ENCODE results near the gene IFITM5. TPM values are rescaled to one million over a fixed set of nuclear protein-coding genes. Genes with fewer than 3 reads are reported as not detected.

IFITM5 gene
- total and polyA plus RNA-seq, 2 of the 8 experiments (the other 6 are each of a cell fraction or from before 2014, with no cell fraction given), result not detected

DNA sequence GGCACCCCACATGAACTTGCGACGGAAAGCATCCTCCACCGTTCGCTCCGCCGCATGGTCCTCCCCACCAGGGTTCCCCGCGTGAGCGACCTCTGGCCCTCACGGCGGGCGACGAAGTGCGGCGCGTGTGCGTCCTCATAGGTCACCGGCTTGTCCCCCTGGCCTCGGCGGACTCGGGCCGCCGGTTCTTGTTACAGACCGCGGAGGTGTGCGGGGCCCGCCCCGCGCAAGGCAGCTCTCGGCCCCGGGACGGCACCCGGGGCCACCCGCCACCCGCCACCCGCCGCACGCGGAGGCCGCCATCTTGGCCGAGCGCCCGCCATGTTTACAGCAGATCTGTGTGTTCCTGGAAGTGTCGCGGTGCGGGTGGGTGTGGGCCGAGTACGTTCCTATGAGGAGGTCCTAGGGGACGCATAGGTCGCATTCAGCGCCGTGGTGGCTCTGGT lies 4.8 kb upstream of the IFITM5 start:
- Histone ChIP-seq H3K14ac (ENCODE audit: insufficient read length) (no peak overlapping the region), H3K18ac (ENCODE audit: extremely low read depth, low read length) (peak overlapping the region; percentile 94), H3K27ac (ENCODE audit: low read depth, low read length) (no peak overlapping the region), H4K5ac (ENCODE audit: insufficient read length, low read depth, low read length) (peak overlapping the region; percentile 24), H2BK12ac (ENCODE audit: low read depth, low read length) (peak overlapping the region; percentile 98; the same call in 1 of the 2 replicates), H3K9me3 (ENCODE audit: insufficient read depth in 2 of 2, low read depth in 1 of 2, low read length in 1 of 2) (no peaks in the 10 kb centered on the region), H4K91ac (replicated peaks; ENCODE audit: insufficient read length, low read length) (peak overlapping the region; percentile 100), H4K20me1 (replicated peaks in 1 of 2; ENCODE audit: control insufficient read depth in 1 of 2, insufficient read depth in 2 of 2, low read length in 2 of 2) (no peaks in the 10 kb centered on the region), H3K27me3 (replicated peaks in 1 of 4; ENCODE audit: control insufficient read depth in 3 of 4, extremely low read depth in 1 of 4, insufficient read depth in 3 of 4, low read length in 3 of 4) (no peaks in the 10 kb centered on the region; a peak in 1 of 7 replicates), H2BK20ac (ENCODE audit: low read length) (peak overlapping the region; percentile 98; the same call in 1 of the 2 replicates), H3K56ac (replicated peaks; ENCODE audit: insufficient read length, low read depth, low read length) (peak overlapping the region; percentile 52), H3K23ac (ENCODE audit: insufficient read length) (no peak overlapping the region), H3K36me3 (ENCODE audit: control insufficient read depth in 2 of 4, insufficient read depth in 4 of 4, low read length in 3 of 4) (no peaks in the 10 kb centered on the region), H4K8ac (ENCODE audit: extremely low read depth, insufficient read depth, low read length) (peak overlapping the region; percentile 54; the same call in 1 of the 2 replicates), H3K9ac (replicated peaks in 1 of 4; ENCODE audit: extremely low read depth in 1 of 4, low read depth in 3 of 4, low read length in 3 of 4) (no peak overlapping the region), H2BK120ac (replicated peaks; ENCODE audit: low read depth, low read length) (peak overlapping the region; percentile 94), H3K4me1 (replicated peaks in 1 of 4; ENCODE audit: control insufficient read depth in 3 of 4, insufficient read depth in 4 of 4, low read length in 3 of 4) (peaks cover 18 to 48% (median 36%) of the 10 kb centered on the region in 4 experiments), H2AFZ (ENCODE audit: low read length) (no peak overlapping the region), H2AK5ac (ENCODE audit: low read depth, low read length) (peak overlapping the region; percentile 67; the same call in 1 of the 2 replicates), H3K4me2 (ENCODE audit: insufficient read depth in 1 of 2, low read depth in 2 of 2, low read length in 2 of 2) (no peak overlapping the region), H3K79me1 (ENCODE audit: low read depth, low read length) (no peaks in the 10 kb centered on the region), H2BK15ac (ENCODE audit: low read length) (0 out of 2 replicates have a peak overlapping the region, but pooled peaks have one; percentile 75), H3K23me2 (ENCODE audit: low read depth, low read length) (peaks cover 4% of the 10 kb centered on the region; the same call in 1 of the 2 replicates), H3K4ac (replicated peaks; ENCODE audit: insufficient read length, low read depth, low read length) (peak overlapping the region; percentile 99), H3K4me3 (ENCODE audit: extremely low read depth in 1 of 4, insufficient read depth in 2 of 4, low read depth in 3 of 4, low read length in 4 of 4) (no peak overlapping the region), H2BK5ac (ENCODE audit: low read depth, low read length) (peak overlapping the region; percentile 92; the same call in 1 of the 2 replicates), H3K79me2 (ENCODE audit: control insufficient read depth in 1 of 2, insufficient read depth in 2 of 2, low read length in 2 of 2) (peaks cover 0 to 2% of the 10 kb centered on the region in 2 experiments; a peak in 1 of 4 replicates)
- 92% methylated on average over 32 of the region's 52 CpGs; no CpG with 5 or more reads in 1 of the 2 experiments for WGBS, 2 experiments (ENCODE audit: extremely low coverage in 1 of 2, insufficient coverage in 1 of 2, insufficient read length in 1 of 2, insufficient replicate concordance in 2 of 2, low coverage in 1 of 2, low lambda C conversion rate in 2 of 2, missing lambda C conversion rate in 1 of 2)
- POLR2A ChIA-PET (ENCODE audit: partially characterized antibody), result interaction anchor here (0.6 to 5.2 kb wide), 5 partner anchors 12 to 1490 kb away, joined by 3 to 33 read pairs (median 4); no protein-coding TSS in a partner anchor
- FAIRE-seq (no peak), DNase-seq (ENCODE audit: low read depth in 1 of 2, low spot score in 2 of 2) (no peak)
- TF ChIP-seq YY1 (IDR thresholded peaks at IDR 0.05; ENCODE audit: low read depth, low read length) (peak; percentile 80), JUN (IDR thresholded peaks at IDR 0.05; ENCODE audit: low read depth, low read length) (no peak)
- TF ChIP-seq, protein P1, sequence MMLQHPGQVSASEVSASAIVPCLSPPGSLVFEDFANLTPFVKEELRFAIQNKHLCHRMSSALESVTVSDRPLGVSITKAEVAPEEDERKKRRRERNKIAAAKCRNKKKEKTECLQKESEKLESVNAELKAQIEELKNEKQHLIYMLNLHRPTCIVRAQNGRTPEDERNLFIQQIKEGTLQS (IDR thresholded peaks at IDR 0.05; ENCODE audit: insufficient read depth, low read depth, low read length), result no peak
- CTCF ChIA-PET (ENCODE audit: partially characterized antibody), result interaction anchor here (0.9 to 6.1 kb wide), 9 partner anchors 9 to 59 kb away, joined by 3 to 52 read pairs (median 22); no protein-coding TSS in a partner anchor
